C4-2B (cell line): ENCODE results near the gene AK8.

Experiments used
- H3K27ac ChIP-seq: fragments of 450-650 bp; 2 replicates; pipeline ENCODE4 v1.5.1; 2017
- ZFX ChIP-seq: fragments of 450-650 bp; IDR thresholded peaks from 2 replicates; pipeline ENCODE4 v1.6.1; 2017
- TF ChIP-seq, protein P1 (sequence below): fragments of 450-650 bp; conservative IDR thresholded peaks from 2 replicates; pipeline ENCODE4 v1.5.1; 2017; ENCODE audit warnings: mild to moderate bottlenecking

AK8 gene

DNA sequence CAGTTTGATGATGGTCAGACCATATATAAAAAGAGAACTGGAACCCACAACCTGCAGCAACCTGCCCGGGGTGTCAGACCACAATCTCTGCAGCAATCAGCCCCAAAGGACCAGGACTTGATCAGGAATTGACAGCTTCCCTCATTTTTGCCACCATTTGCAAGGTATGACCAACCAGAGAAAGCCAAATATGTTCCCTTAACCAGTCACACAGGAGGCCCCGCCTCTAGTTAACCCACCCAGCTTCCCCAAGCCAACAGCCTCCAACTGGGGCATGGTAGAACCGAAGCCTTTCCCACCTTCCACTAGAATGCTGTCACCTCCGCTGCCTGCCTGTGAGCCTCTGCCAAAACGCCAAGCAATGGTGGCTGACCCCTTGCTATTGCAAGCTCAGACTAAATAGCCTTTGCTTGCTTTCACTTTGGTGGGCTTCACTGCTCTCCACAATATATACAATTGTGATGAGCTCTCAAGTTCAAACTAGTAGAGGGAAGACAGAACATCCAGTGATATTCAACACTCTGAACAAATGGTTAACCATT lies 86.3 kb downstream of the AK8 start:
- TF ChIP-seq, protein P1, sequence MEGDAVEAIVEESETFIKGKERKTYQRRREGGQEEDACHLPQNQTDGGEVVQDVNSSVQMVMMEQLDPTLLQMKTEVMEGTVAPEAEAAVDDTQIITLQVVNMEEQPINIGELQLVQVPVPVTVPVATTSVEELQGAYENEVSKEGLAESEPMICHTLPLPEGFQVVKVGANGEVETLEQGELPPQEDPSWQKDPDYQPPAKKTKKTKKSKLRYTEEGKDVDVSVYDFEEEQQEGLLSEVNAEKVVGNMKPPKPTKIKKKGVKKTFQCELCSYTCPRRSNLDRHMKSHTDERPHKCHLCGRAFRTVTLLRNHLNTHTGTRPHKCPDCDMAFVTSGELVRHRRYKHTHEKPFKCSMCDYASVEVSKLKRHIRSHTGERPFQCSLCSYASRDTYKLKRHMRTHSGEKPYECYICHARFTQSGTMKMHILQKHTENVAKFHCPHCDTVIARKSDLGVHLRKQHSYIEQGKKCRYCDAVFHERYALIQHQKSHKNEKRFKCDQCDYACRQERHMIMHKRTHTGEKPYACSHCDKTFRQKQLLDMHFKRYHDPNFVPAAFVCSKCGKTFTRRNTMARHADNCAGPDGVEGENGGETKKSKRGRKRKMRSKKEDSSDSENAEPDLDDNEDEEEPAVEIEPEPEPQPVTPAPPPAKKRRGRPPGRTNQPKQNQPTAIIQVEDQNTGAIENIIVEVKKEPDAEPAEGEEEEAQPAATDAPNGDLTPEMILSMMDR = no peak
- no peak for TF ChIP-seq ZFX
- no peak overlapping the region for H3K27ac ChIP-seq

DNA sequence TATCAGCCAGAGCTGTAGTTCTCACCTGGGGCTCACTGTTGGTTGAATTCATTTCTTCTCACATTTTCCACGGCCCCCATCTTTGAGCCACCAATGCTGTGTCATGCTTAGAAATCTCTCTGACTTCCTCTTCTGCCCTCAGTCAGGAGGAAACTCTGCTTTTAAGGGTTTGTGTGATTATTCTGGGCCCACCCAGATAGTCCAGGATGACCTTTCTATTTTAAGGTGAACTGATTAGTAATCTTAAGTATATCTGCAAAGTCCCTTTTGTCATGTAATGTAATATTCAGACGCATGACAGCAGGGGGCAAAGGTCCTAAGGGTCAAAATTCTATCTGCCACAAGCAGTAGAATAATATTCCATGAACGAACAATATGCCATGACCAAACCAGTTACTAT lies 88.4 kb downstream of the AK8 start:
- no peak overlapping the region for H3K27ac ChIP-seq
- TF ChIP-seq ZFX = no peak
- TF ChIP-seq, protein P1 = no peak

DNA sequence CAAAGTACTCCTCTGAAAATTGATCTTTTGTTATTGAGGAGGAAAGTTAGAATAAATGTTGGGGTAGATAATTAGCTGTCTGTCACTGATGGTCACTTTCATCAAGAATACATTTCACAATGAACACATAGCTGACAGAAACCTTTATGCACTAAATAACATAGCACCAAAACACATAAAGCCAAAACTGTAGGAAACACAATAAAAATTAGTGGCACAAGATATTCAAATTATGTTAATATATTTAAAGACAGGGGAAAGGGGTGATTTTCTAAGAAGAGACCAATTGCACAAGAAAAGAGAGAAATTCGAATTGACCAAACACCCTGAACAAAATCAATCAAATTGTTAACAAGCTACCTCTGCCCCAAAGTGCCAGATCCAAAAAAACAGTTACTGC lies 89.7 kb downstream of the AK8 start:
- no peak for TF ChIP-seq ZFX
- TF ChIP-seq, protein P1 = no peak
- no peak overlapping the region for H3K27ac ChIP-seq

DNA sequence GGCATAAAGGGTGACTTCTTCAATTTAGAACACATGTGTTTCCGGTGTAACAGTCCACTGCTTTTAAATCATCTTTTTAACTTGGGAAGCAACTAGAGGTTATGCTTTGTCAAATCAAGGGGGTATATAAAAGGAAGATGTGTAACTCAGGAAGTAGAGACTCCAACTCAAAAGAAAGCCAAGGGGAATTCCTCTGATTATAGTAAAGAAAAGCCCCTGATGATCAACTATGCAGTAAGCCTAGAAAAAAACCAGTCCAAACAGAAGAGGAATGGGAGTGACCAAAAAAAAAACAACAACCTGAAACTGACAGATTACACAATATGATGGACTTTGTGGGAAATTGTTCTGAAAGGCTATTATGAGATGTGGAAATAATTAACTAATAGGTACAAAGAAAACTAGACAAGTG lies 90.3 kb downstream of the AK8 start:
- TF ChIP-seq, protein P1 = no peak
- TF ChIP-seq ZFX = no peak
- H3K27ac ChIP-seq = no peak overlapping the region

DNA sequence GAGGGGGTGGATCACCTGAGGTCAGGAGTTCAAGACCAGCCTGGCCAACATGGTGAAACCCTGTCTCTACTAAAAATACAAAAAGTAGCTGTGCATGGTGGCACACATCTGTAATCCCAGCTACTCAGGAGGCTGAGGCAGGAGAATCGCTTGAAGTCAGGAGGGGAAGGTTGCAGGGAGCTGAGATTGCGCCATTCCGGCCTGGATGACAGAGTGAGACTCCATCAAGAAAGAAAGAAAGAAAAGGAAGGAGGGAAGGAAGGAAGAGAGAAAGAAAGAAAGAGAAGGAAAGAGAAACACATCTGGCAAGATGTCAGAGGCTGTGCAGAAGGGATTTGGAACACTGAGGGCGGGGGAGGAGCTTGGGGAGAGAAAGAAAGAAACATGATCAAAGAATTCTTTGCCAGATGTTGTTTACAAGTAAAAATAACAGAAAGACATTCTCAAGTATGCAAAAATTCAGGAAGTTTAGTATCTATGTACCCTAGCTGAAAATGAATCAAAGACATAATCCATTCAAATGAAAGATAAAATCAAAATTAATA lies 93.7 kb downstream of the AK8 start:
- TF ChIP-seq, protein P1 = no peak
- TF ChIP-seq ZFX = no peak
- H3K27ac ChIP-seq = no peak overlapping the region

DNA sequence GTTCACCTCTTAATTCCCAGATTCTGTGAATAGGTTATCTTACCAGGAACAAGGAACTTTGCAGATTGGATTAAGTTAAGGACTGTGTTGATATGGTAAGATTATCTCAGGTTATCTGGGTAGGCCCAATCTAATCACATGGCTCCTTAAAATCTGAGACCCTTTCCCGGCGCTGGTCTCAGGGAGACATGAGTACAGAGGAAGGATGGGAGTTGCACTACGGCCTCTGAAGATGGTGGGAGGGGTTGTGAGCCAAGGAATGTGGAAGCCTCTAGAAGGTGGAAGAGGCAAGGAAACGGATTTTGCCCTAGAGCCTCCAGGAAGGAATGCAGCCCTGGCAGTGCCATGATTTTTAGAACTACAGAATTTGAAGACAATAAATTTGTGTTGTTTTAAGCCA lies 95.1 kb downstream of the AK8 start:
- H3K27ac ChIP-seq = no peak overlapping the region
- TF ChIP-seq, protein P1 = no peak
- no peak for TF ChIP-seq ZFX

DNA sequence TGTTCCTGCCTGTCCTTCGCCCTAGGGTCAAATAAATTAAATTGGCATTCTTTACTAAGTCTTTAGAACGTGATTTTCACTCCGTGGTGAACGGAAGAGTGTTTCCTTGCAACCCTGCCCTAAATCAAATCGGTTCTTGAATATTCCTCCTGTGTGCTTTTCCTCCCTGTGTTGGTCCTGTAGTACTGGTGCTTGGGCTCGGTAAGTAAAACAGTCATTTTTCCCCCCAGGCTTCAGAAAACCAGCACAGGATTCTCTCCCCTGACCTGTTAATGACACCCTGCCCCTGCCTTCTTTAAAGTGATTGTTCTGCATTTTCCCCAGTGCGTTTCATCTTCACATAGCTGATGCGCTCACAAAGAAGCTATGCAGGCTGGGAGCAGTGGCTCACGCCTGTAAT lies 96.0 kb downstream of the AK8 start:
- H3K27ac ChIP-seq = no peak overlapping the region
- TF ChIP-seq ZFX = no peak
- TF ChIP-seq, protein P1 = no peak
